ENCODE results near the gene CENPT. TPM values are rescaled to one million over a fixed set of nuclear protein-coding genes. Genes with fewer than 3 reads are reported as not detected.
A peak's percentile ranks its signal among the peaks of the same experiment; 100 is the strongest.

CENPT gene
- total RNA-seq, 1 experiment from 2014 or later, result 60.9 TPM

DNA sequence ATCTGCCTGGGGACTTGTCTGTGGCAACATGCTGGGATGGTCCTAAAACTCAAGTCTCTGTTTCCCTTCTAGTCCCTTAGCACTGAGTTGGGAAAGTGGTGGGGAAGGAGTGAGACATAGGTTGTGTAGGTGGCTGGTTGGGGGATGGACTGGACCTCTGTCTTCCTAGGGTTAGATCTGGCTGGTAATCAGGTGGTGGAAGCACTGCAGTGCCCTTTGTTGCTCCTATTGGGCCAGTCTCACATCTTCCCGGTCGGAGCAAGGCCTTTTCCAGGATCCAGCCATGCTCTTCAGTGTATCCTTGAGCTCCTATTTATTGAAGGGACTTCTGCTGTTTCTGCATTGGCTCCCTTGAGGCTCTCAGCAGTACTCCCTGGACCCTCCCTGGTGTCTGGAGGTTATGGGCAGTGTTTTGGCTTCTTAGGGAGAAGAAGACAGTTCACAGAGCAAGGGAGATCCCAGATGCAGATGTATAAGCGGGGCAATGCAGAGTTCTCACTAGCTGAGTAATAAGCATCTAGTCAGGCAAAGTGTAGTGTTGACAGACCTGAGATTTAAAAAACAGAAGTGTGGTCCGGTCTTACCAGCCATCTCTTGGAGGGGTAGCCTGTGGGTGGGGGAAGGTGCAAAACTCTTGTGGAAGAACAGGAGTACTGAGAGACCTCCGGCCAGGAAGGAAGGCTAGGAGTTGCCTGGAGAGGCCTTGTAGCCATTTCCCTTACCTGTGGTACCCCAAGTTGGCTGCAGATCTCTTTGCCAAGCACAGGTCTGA, 2.0 kb downstream of the CENPT start:
- no CpG with 5 or more reads among the region's 5 CpGs for WGBS (ENCODE audit: extremely low coverage, insufficient read length, low lambda C conversion rate)

More for the DNA sequence above, 2.0 kb downstream of the CENPT start:
- H3K14ac ChIP-seq (ENCODE audit: insufficient read depth, low read length), result no peak overlapping the region
- H3K9me3 ChIP-seq (ENCODE audit: control insufficient read depth, low read depth, low read length), result no peaks in the 10 kb centered on the region
- Mint-ChIP-seq H3K4me1 (peaks cover 46 to 52% of the 10 kb centered on the region in 2 experiments), H3K27me3 (ENCODE audit: low read depth) (no peaks in the 10 kb centered on the region), H3K27ac (peak overlapping the region; percentile 93 to 98 (median 96); a peak in 6 of 7 replicates), H3K4me3 (peak overlapping the region; percentile 73 to 91), H3K9me3 (peaks cover 0 to 2% of the 10 kb centered on the region in 2 experiments; a peak in 1 of 5 replicates), H3K36me3 (ENCODE audit: insufficient read depth in 1 of 3, low read depth in 3 of 3) (peaks cover 9 to 19% (median 11%) of the 10 kb centered on the region in 3 experiments)
- peaks cover 14% of the 10 kb centered on the region for H3K23me2 ChIP-seq (ENCODE audit: insufficient read length, low read depth, low read length, poor library complexity, severe bottlenecking)
- H4K91ac ChIP-seq (ENCODE audit: insufficient read length, low read depth, low read length), result no peak overlapping the region
- no peak for DNase-seq
- H3K56ac ChIP-seq (ENCODE audit: insufficient read length, low read depth, low read length), result no peak overlapping the region
- H3K79me1 ChIP-seq (ENCODE audit: insufficient read depth, low read depth, low read length, poor library complexity, severe bottlenecking), result no peaks in the 10 kb centered on the region
- peaks cover 20% of the 10 kb centered on the region; the same call in 1 of the 2 replicates for H3K79me2 ChIP-seq (ENCODE audit: insufficient read depth, low read length)
- no peak overlapping the region for H2BK15ac ChIP-seq (ENCODE audit: low read depth, low read length)
- TF ChIP-seq, protein P1, sequence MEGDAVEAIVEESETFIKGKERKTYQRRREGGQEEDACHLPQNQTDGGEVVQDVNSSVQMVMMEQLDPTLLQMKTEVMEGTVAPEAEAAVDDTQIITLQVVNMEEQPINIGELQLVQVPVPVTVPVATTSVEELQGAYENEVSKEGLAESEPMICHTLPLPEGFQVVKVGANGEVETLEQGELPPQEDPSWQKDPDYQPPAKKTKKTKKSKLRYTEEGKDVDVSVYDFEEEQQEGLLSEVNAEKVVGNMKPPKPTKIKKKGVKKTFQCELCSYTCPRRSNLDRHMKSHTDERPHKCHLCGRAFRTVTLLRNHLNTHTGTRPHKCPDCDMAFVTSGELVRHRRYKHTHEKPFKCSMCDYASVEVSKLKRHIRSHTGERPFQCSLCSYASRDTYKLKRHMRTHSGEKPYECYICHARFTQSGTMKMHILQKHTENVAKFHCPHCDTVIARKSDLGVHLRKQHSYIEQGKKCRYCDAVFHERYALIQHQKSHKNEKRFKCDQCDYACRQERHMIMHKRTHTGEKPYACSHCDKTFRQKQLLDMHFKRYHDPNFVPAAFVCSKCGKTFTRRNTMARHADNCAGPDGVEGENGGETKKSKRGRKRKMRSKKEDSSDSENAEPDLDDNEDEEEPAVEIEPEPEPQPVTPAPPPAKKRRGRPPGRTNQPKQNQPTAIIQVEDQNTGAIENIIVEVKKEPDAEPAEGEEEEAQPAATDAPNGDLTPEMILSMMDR (conservative IDR thresholded peaks at IDR 0.05), result no peak
- peak overlapping the region; percentile 61 for H3K27ac ChIP-seq (ENCODE audit: insufficient read length, low read depth, low read length)
- H2AFZ ChIP-seq (ENCODE audit: low read length), result no peak overlapping the region
- H4K20me1 ChIP-seq (ENCODE audit: control insufficient read depth, insufficient read depth, insufficient read length), result no peaks in the 10 kb centered on the region
- H2BK5ac ChIP-seq (ENCODE audit: insufficient read length, low read length), result no peak overlapping the region
- no peak overlapping the region for H4K8ac ChIP-seq (replicated peaks; ENCODE audit: insufficient read length, low read depth, low read length)
- no peak overlapping the region for H2BK12ac ChIP-seq (ENCODE audit: insufficient read length, low read depth, low read length)
- peaks cover 10% of the 10 kb centered on the region; the same call in 1 of the 2 replicates for H3K4me1 ChIP-seq (ENCODE audit: insufficient read depth, low read length)
- H3K23ac ChIP-seq (ENCODE audit: insufficient read length, low read depth, low read length), result no peak overlapping the region
- H3K27me3 ChIP-seq (ENCODE audit: insufficient read depth, low read length), result no peaks in the 10 kb centered on the region
- H3K9ac ChIP-seq (ENCODE audit: extremely low read depth, insufficient read length, low read length), result peak overlapping the region; percentile 80
- no peak overlapping the region for H3T11ph ChIP-seq (ENCODE audit: low read length)
- peak overlapping the region; percentile 82 for H3K4me2 ChIP-seq (ENCODE audit: insufficient read depth, insufficient read length, low read length)
- no peak overlapping the region for H2BK120ac ChIP-seq (ENCODE audit: low read depth, low read length, poor library complexity, severe bottlenecking)
- no peak overlapping the region for H2AK5ac ChIP-seq (ENCODE audit: insufficient read length, low read length)
- H3K4ac ChIP-seq (ENCODE audit: low read depth, low read length), result no peak overlapping the region
- H2BK20ac ChIP-seq (ENCODE audit: low read depth, low read length, poor library complexity, severe bottlenecking), result no peak overlapping the region
- H3K18ac ChIP-seq (ENCODE audit: insufficient read length, low read depth, low read length), result no peak overlapping the region
- H4K5ac ChIP-seq (ENCODE audit: insufficient read length, low read depth, low read length), result no peak overlapping the region
